Mesothelial cell of epicardium (in vitro differentiated cells): ENCODE results near the gene FRK. TPM values are rescaled to one million over a fixed set of nuclear protein-coding genes. Genes with fewer than 3 reads are reported as not detected.

Experiments used
- DNase-seq, 2 experiments: peaks; one replicate each; pipeline ENCODE4 v3.0.0; 2021; ENCODE audit warnings: low spot score in 2 of 2; ENCODE audit not compliant: unreplicated experiment in 2 of 2
- H3K27ac Mint-ChIP-seq: 2 replicates; pipeline ENCODE4 v1.8.0; 2021; ENCODE audit warnings: mixed read lengths
- H3K27me3 Mint-ChIP-seq: 2 replicates; pipeline ENCODE4 v1.8.0; 2021; ENCODE audit warnings: low read depth, mixed read lengths
- H3K36me3 Mint-ChIP-seq: 2 replicates; pipeline ENCODE4 v1.8.0; 2021; ENCODE audit warnings: mixed read lengths
- H3K4me1 Mint-ChIP-seq: 2 replicates; pipeline ENCODE4 v1.8.0; 2021; ENCODE audit warnings: mixed read lengths
- H3K4me3 Mint-ChIP-seq: 2 replicates; pipeline ENCODE4 v1.8.0; 2021; ENCODE audit warnings: mild to moderate bottlenecking, moderate library complexity, mixed read lengths
- H3K9me3 Mint-ChIP-seq: 2 replicates; pipeline ENCODE4 v1.8.0; 2021; ENCODE audit warnings: mixed read lengths
- CTCF ChIP-seq: fragments of 200-600 bp; sonication (generic); IDR thresholded peaks from one replicate; pipeline ENCODE4 v1.5.0; 2021; ENCODE audit warnings: antibody characterized with exemption; ENCODE audit not compliant: unreplicated experiment
- total RNA-seq: library from RNA; stranded (reverse); gene quantifications from 3 replicates; pipeline ENCODE4 v1.2.1, GENCODE V29; 2021

The FRK gene
- total RNA-seq, 1 donor from 2014 or later = 5.1 TPM

GRCh38 chr6:115986026-115986425 lies 74.7 kb downstream of the FRK start:
- DNase-seq = no peak
- Mint-ChIP-seq H3K4me1 (no peaks in the 10 kb centered on the region), H3K27ac (no peak overlapping the region), H3K4me3 (no peak overlapping the region), H3K36me3 (no peaks in the 10 kb centered on the region), H3K27me3 (no peaks in the 10 kb centered on the region), H3K9me3 (peaks cover 12% of the 10 kb centered on the region)
- no peak for TF ChIP-seq CTCF

- H3K9me3 Mint-ChIP-seq = peaks cover under 1% of the 10 kb centered on the region
- H3K27ac Mint-ChIP-seq = no peak overlapping the region
- H3K4me3 Mint-ChIP-seq = no peak overlapping the region
- no peaks in the 10 kb centered on the region for H3K27me3 Mint-ChIP-seq
- no peak for DNase-seq
- TF ChIP-seq CTCF = no peak
- no peaks in the 10 kb centered on the region for H3K36me3 Mint-ChIP-seq
- no peaks in the 10 kb centered on the region for H3K4me1 Mint-ChIP-seq
Observed at GRCh38 chr6:115984809-115985208, 75.9 kb downstream of the FRK start.

GRCh38 chr6:115983998-115984397 lies 76.7 kb downstream of the FRK start:
- TF ChIP-seq CTCF = no peak
- no peak overlapping the region for H3K4me3 Mint-ChIP-seq
- no peaks in the 10 kb centered on the region for H3K36me3 Mint-ChIP-seq
- H3K27me3 Mint-ChIP-seq = no peaks in the 10 kb centered on the region
- no peak overlapping the region for H3K27ac Mint-ChIP-seq
- H3K9me3 Mint-ChIP-seq = no peaks in the 10 kb centered on the region
- no peak for DNase-seq
- peaks cover under 1% of the 10 kb centered on the region for H3K4me1 Mint-ChIP-seq

GRCh38 chr6:115982453-115982852 lies 78.2 kb downstream of the FRK start:
- TF ChIP-seq CTCF = no peak
- H3K36me3 Mint-ChIP-seq = no peaks in the 10 kb centered on the region
- no peaks in the 10 kb centered on the region for H3K27me3 Mint-ChIP-seq
- H3K4me1 Mint-ChIP-seq = peaks cover 4% of the 10 kb centered on the region
- H3K4me3 Mint-ChIP-seq = no peak overlapping the region
- H3K27ac Mint-ChIP-seq = no peak overlapping the region
- no peak for DNase-seq
- H3K9me3 Mint-ChIP-seq = no peaks in the 10 kb centered on the region

- Mint-ChIP-seq H3K4me3 (no peak overlapping the region), H3K9me3 (no peaks in the 10 kb centered on the region), H3K4me1 (peaks cover 8% of the 10 kb centered on the region), H3K27me3 (no peaks in the 10 kb centered on the region), H3K27ac (no peak overlapping the region), H3K36me3 (no peaks in the 10 kb centered on the region)
- DNase-seq = no peak
- no peak for TF ChIP-seq CTCF
Observed at GRCh38 chr6:115977220-115977619, 83.5 kb downstream of the FRK start.

GRCh38 chr6:115976321-115976870 lies 84.3 kb downstream of the FRK start:
- peaks cover 8% of the 10 kb centered on the region for H3K4me1 Mint-ChIP-seq
- no peaks in the 10 kb centered on the region for H3K9me3 Mint-ChIP-seq
- no peak for TF ChIP-seq CTCF
- no peak overlapping the region for H3K4me3 Mint-ChIP-seq
- no peak overlapping the region for H3K27ac Mint-ChIP-seq
- DNase-seq = no peak
- no peaks in the 10 kb centered on the region for H3K27me3 Mint-ChIP-seq
- H3K36me3 Mint-ChIP-seq = no peaks in the 10 kb centered on the region
